NCI-H510A (cell line): ENCODE measurements around the gene CYBA.
"Not testable (repeated sequence)": the region's sequence is repeated elsewhere in the genome, so short reads cannot be mapped to it uniquely, and the experiment has no call there.

Experiments
- DNase-seq: peaks from one replicate; lab custom pipeline; 2025; lab: John Stamatoyannopoulos, UW

Gene CYBA

GRCh38 chr16:88686439-88687253 lies 35.8 kb upstream of the CYBA start, which contains the start of gene SNAI3:
Gene SNAI3 (minus strand): TSS chr16:88686507. CDS start chr16:88686406, 101 bp downstream.
- DNase-seq: peak; percentile 78

DNA sequence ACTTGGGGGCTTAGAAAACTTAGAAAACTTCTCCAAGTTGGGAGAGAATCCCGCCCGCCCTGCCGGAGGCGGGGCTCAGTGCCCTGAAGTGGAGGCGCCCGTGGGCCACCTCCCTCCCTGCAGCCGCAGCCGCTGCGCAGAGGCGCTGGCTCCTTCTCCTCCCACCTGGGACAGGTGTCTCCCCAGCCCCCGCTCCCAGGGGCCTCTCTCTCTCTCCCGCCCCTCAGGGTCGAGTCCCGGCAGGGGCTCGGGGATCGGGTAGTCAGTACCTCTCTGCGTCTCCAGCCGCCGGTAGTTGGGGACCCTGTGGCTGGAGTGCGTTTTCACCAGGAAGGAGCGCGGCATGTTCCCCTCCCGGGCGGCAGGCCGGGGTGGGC lies 35.2 kb upstream of the CYBA start:
- peak; percentile 61 for DNase-seq

GRCh38 chr16:88685156-88686061 lies 34.6 kb upstream of the CYBA start:
- no peak for DNase-seq

DNA sequence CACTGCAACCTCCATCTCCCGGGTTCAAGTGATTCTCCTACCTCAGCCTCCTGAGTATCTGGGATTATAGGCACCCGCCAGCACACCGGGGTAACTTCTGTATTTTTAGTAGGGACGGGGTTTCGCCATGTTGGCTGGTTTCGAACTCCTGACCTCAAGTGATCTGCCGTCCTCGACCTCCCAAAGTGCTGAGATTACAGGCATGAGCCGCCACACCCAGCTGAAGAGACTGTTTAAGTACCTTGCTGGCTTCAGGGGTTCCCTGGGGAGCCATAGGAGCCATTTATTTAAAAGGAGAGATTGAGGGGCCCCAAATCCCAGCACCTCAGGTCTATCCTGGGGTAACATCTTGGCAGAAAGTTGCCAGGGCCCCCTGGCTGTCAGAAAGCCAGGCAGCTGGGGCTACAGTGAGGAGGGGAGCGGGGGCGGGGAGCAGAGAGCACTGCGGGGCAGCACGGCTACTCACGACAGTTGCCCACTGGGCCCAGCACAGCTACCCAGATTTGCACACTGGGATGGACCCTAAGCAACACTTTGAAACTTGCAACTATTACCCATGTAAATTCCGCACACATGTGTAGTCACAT lies 33.8 kb upstream of the CYBA start:
- DNase-seq: no peak

- no peak for DNase-seq
These were observed 31.0 kb upstream of the CYBA start for GRCh38 chr16:88681709-88682451.

- no peak for DNase-seq
These were observed 30.3 kb upstream of the CYBA start for GRCh38 chr16:88681084-88681680.

DNA sequence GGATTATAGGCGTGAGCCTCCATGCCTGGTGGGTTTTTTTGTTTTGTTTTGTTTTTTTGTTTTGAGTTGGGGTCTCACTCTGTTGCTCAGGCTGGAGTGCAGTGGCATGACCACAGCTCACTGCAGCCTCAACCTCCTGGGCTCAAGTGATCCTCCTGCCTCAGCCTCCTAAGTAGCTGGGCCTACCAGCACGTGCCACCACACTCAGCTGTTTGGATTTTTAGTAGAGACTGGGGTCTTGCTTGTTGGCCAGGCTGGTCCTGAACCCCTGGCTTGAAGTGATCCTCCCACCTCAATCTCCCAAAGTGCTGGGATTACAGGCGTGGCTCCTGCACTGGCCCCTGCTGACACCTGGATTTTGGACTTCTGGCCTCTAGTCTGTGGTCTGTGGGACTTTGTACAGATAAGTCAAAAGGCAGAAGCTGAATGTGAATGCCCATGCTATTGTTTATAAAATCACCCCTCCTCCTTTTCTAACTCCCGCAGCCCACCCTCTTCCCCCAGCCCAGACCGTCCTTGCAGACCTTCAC lies 29.8 kb upstream of the CYBA start:
- DNase-seq: no peak

- no peak for DNase-seq
These were observed 27.5 kb upstream of the CYBA start for GRCh38 chr16:88678224-88678979.

DNA sequence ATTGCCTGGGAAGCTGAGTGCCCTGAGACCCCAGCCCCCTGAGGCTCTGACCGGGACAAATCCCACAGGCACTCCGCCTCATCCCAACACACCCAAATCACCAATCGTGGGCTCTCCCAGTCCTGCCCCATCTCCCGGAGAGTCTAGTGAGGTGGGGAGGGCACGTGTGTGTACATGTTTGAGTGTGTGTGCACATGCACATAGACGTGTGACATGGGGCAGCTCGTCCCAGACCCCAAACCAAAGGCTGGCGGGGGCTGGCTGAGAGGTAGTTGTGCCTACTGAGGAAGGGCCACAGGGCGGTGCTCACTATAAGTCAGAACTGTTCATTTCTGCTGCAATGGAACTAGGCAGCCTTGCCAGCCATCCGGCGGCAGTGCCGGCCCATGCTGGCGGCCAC lies 26.9 kb upstream of the CYBA start:
- DNase-seq: no peak

GRCh38 chr16:88676502-88677242 lies 25.8 kb upstream of the CYBA start:
- no peak for DNase-seq

- no peak for DNase-seq
These were observed 23.0 kb upstream of the CYBA start for GRCh38 chr16:88673716-88674379.

- no peak for DNase-seq
These were observed 21.9 kb upstream of the CYBA start for GRCh38 chr16:88672776-88673175.

- no peak for DNase-seq
These were observed 21.0 kb upstream of the CYBA start for GRCh38 chr16:88671806-88672205.

DNA sequence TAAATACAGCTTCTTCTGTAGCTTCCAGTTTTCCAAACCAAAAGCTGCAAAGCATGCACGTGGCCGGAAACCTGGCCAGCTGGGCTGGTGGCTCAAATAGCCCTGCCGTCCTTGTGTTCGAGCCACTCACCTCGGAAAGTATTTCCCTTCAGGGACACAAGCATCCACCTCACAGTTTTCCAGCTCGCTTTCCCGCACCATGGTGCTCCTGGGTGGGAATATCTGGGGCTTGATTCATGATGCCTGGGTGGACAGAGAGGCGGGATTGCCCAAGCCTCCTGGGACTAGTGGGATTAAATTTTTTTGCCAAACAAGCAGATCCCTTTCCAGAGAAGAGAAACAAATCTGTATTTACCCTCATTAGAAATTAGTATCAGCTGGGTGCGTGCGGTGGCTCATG lies 19.1 kb upstream of the CYBA start:
- DNase-seq: no peak

DNA sequence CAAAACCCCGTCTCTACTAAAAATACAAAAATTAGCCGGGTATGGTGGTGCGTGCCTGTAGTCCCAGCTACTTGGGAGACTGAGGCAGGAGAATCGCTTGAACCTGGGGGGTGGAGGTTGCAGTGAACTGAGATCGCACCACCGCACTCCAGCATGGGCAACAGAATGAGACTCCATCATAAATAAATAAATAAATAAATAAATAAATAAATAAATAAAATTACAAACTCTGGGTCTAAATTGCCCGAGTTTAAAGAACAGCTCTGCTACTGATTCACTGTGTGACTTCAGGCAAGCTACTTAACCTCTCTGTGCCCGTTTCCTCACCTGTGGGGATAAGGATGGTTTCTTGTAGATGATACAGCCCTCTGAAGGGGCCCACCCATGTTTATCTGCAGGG lies 18.6 kb upstream of the CYBA start:
- not testable (repeated sequence) for DNase-seq

DNA sequence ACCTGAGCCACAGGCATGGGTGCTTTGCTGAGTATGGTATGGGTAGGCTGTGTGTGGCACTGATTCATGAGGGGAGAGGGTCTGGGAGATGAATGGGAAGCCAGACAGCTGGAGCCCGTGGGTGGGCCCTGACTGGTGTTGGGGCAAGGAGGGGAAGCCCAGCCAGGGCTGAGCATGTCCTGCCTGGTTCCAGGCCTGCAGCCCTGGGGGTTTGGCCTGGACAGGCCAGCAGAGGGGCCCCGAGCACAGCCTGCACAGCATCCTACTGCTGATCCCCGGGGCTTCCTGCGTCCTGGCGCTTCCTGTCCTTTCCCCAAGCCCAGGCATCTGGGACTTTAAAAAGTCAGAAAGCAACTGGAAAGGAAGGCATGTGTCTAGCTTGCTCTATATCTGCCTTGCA lies 16.6 kb upstream of the CYBA start:
- no peak for DNase-seq

GRCh38 chr16:88665570-88665969 lies 14.7 kb upstream of the CYBA start:
- no peak for DNase-seq

- DNase-seq: no peak
These were observed 14.3 kb upstream of the CYBA start for GRCh38 chr16:88665148-88665547.
